ENCODE measurements around the gene PER1. TPM values are rescaled to one million over a fixed set of nuclear protein-coding genes. Genes with fewer than 3 reads are reported as not detected.

Gene PER1
- total and polyA plus RNA-seq, 2 of the 13 experiments (the other 11 are each of a cell fraction or from before 2014, with no cell fraction given) = 2.6 to 3.6 TPM

GRCh38 chr17:8186787-8187516, 34.7 kb upstream of the PER1 start (continued):
- TF ChIP-seq ZNF276 (CRISPR knock-in tag; IDR thresholded peaks at IDR 0.05; ENCODE audit: low read depth) (no peak; the same call in 1 of the 2 replicates), BATF2 (CRISPR knock-in tag; IDR thresholded peaks at IDR 0.05) (no peak), CBX1 (IDR thresholded peaks at IDR 0.05; ENCODE audit: low read depth) (peak; percentile 8), ZNF18 (CRISPR knock-in tag; IDR thresholded peaks at IDR 0.05; ENCODE audit: insufficient replicate concordance) (peak; percentile 26), HOXA3 (CRISPR knock-in tag; IDR thresholded peaks at IDR 0.05) (no peak), NCOA2 (CRISPR knock-in tag; IDR thresholded peaks at IDR 0.05) (peak; percentile 62; the same call in 1 of the 2 replicates), ZNF343 (CRISPR knock-in tag; IDR thresholded peaks at IDR 0.05) (no peak), ZNF768 (CRISPR knock-in tag; IDR thresholded peaks at IDR 0.05) (0 out of 2 replicates have a peak, but pooled peaks have one; percentile 36), ETV5 (CRISPR knock-in tag; IDR thresholded peaks at IDR 0.05; ENCODE audit: borderline replicate concordance) (peak; percentile 67), PRDM15 (CRISPR knock-in tag; IDR thresholded peaks at IDR 0.05) (no peak), KLF12 (CRISPR knock-in tag; IDR thresholded peaks at IDR 0.05; ENCODE audit: borderline replicate concordance) (peak; percentile 44; the same call in 1 of the 2 replicates), E2F1 (CRISPR knock-in tag; IDR thresholded peaks at IDR 0.05) (peak; percentile 10; the same call in 1 of the 2 replicates), FOXO4 (CRISPR knock-in tag; conservative IDR thresholded peaks at IDR 0.05) (0 out of 2 replicates have a peak, but pooled peaks have one; percentile 19), ZFP36L1 (CRISPR knock-in tag; IDR thresholded peaks at IDR 0.05) (0 out of 2 replicates have a peak, but pooled peaks have one; percentile 53), MLLT10 (CRISPR knock-in tag; IDR thresholded peaks at IDR 0.05) (no peak)

All from HepG2 (cell line).